Measurements from ENCODE around the gene LBR. TPM values are rescaled to one million over a fixed set of nuclear protein-coding genes. Genes with fewer than 3 reads are reported as not detected.

LBR gene
- total RNA-seq, 4 donors from 2014 or later = 24.7 to 75.0 (median 46.5) TPM

GRCh38 chr1:225451840-225452515, 24.1 kb upstream of the LBR start:
- no peak for TF ChIP-seq CTCF (IDR thresholded peaks at IDR 0.05)
- ATAC-seq (ENCODE audit: low FRiP score) = no peak
- no peak for DNase-seq (ENCODE audit: low spot score)

- ATAC-seq (ENCODE audit: low FRiP score) (no peak), DNase-seq (ENCODE audit: low spot score) (no peak)
- no peak for TF ChIP-seq CTCF (IDR thresholded peaks at IDR 0.05)
Observed at GRCh38 chr1:225451340-225451739, 23.5 kb upstream of the LBR start.

- no peak for ATAC-seq (ENCODE audit: low FRiP score)
- no peak for DNase-seq (ENCODE audit: low spot score)
- TF ChIP-seq CTCF (IDR thresholded peaks at IDR 0.05) = no peak
Observed at GRCh38 chr1:225450491-225451191, 22.8 kb upstream of the LBR start.

GRCh38 chr1:225449774-225450173, 21.9 kb upstream of the LBR start:
- TF ChIP-seq CTCF (IDR thresholded peaks at IDR 0.05) = no peak
- ATAC-seq (ENCODE audit: low FRiP score) (no peak), DNase-seq (ENCODE audit: low spot score) (no peak)

DNA sequence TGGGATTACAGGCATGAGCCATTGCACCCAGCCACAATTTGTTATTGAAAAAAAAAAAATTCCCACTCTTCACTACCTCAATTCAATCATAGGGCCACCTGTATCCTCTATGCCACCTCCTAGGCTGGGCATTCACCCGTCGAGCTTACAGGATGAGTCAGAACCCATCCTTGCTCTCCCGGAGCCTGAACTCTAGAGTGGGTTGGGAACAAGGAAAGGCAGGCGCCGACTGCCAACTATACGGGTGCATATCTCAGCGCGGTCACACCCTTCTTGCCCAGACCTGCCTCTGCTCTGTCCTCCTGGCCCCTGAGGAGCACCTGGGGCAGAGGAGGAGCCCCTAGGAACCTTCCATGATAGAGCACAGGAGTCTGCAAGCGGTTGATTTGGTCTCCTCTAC, 21.4 kb upstream of the LBR start:
- TF ChIP-seq CTCF (IDR thresholded peaks at IDR 0.05) = no peak
- DNase-seq (ENCODE audit: low spot score) (no peak), ATAC-seq (ENCODE audit: low FRiP score) (no peak)

DNA sequence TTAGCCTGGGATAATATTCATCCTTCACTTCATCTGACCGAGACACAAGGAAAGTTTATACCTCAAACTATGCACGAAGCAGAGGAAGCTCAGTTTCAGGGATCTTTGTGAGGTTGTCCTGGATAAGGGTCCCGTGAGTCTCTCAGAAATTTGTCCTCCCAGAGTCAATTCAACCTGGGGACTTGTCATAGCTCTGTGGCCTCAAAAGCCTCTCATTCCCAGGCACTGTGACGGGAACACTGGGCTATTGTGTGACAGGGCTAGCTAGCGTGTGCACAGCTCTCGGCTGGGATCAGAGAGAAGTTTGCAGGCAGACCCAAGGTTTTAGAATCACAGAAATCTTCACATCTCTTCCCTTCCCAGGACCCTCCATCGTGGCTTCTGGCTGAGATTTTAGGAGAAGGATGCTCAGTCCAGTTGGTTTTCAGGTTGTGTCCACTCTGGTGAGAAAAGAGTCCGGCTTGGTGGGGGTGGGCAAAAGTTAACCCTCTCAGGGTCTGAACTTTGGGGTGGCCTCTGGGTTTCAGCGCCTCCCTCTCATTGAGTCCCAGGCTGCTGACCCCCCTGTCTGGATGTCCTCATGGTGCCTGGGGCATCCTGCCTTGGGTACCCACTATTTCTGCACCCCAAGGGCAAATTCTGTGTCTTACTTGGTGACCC, 20.4 kb upstream of the LBR start:
- no peak for ATAC-seq (ENCODE audit: low FRiP score)
- TF ChIP-seq CTCF (IDR thresholded peaks at IDR 0.05) = no peak
- DNase-seq (ENCODE audit: low spot score) = no peak

Measured in omental fat pad (tissue), 4 donors.